ENCODE measurements around the gene XRCC5. TPM values are rescaled to one million over a fixed set of nuclear protein-coding genes. Genes with fewer than 3 reads are reported as not detected.
A peak's percentile ranks its signal among the peaks of the same experiment; 100 is the strongest.

XRCC5 gene
- total and polyA plus RNA-seq, 2 donors (not counting 1 experiment from before 2014, with no cell fraction given): 152 to 278 TPM

DNA sequence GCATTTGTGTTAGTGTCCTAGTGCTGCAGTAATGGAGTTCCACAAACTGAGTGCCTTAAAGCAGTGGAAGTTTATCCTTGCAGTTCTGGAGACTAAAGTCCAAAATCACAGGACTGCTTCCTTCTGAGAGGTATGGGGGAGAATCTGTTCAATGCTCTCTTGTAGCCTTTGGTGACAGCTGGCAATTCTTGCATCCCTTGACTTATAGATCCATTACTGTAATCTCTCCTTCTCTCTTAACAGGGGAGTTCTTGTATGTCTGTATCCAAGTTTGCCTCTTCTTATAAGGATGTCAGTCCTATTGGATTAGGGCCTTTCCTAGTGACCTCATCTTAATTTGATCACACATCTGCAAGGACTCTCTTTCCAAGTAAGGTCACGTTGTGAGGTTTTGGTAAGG, 69.9 kb downstream of the XRCC5 start:
- H3K36me3 ChIP-seq (ENCODE audit: control insufficient read depth, insufficient read depth, low read length): peaks cover 9% of the 10 kb centered on the region
- H3K9ac ChIP-seq (ENCODE audit: insufficient read depth, low read length): no peak overlapping the region
- TF ChIP-seq, protein P1, sequence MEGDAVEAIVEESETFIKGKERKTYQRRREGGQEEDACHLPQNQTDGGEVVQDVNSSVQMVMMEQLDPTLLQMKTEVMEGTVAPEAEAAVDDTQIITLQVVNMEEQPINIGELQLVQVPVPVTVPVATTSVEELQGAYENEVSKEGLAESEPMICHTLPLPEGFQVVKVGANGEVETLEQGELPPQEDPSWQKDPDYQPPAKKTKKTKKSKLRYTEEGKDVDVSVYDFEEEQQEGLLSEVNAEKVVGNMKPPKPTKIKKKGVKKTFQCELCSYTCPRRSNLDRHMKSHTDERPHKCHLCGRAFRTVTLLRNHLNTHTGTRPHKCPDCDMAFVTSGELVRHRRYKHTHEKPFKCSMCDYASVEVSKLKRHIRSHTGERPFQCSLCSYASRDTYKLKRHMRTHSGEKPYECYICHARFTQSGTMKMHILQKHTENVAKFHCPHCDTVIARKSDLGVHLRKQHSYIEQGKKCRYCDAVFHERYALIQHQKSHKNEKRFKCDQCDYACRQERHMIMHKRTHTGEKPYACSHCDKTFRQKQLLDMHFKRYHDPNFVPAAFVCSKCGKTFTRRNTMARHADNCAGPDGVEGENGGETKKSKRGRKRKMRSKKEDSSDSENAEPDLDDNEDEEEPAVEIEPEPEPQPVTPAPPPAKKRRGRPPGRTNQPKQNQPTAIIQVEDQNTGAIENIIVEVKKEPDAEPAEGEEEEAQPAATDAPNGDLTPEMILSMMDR (conservative IDR thresholded peaks at IDR 0.05 in 1 of 2, IDR thresholded peaks at IDR 0.05 in 1 of 2; ENCODE audit: low read depth in 1 of 2, low read length in 2 of 2): no peak
- no peak for TF ChIP-seq EZH2 (IDR thresholded peaks at IDR 0.05; ENCODE audit: low read length, missing control alignments)
- H3K79me2 ChIP-seq (ENCODE audit: control insufficient read depth, insufficient read depth, low read length): peaks cover 28% of the 10 kb centered on the region
- no peaks in the 10 kb centered on the region for H3K27me3 ChIP-seq (ENCODE audit: control insufficient read depth, insufficient read depth, low read length)
- H3K4me1 ChIP-seq (ENCODE audit: control insufficient read depth, extremely low read depth, insufficient read depth, low read length): no peaks in the 10 kb centered on the region
- no peak overlapping the region for H3K27ac ChIP-seq (ENCODE audit: insufficient read depth, low read length)
- H3K4me2 ChIP-seq (ENCODE audit: extremely low read depth, insufficient read depth, low read length): no peak overlapping the region
- H2AFZ ChIP-seq (ENCODE audit: low read length): no peak overlapping the region
- peak in 1 of 2 donors; percentile 51 for DNase-seq (ENCODE audit: low read depth in 2 of 2)
- no peaks in the 10 kb centered on the region for H4K20me1 ChIP-seq (ENCODE audit: control insufficient read depth, extremely low read depth, insufficient read depth, low read length)
- no peaks in the 10 kb centered on the region for H3K9me3 ChIP-seq (ENCODE audit: control insufficient read depth, insufficient read depth, low read depth, low read length)
- H3K4me3 ChIP-seq (replicated peaks in 1 of 4; ENCODE audit: control extremely low read depth in 1 of 4, insufficient read depth in 1 of 4, low read depth in 3 of 4, low read length in 4 of 4): no peak overlapping the region

DNA sequence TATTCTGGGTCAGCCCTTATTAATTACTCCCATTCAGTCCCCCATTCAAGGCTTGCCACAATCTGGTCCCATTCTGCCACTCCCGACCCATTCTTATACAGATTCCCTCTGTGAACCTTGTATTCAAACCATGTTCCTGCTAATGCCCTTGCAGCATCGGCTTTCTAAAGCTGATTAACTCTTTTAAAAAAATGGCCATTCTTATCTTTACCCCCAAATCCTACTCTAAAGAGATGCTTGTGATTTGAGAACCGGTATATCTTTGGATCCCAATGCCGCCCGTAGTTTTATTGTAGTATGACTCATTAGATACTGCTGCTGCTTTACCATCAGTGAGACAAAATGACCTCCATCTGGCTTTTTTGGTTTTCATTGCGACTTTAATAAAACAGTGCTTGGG, 72.2 kb downstream of the XRCC5 start:
- TF ChIP-seq, protein P1 (conservative IDR thresholded peaks at IDR 0.05 in 1 of 2, IDR thresholded peaks at IDR 0.05 in 1 of 2; ENCODE audit: low read depth in 1 of 2, low read length in 2 of 2): no peak
- no peak for TF ChIP-seq EZH2 (IDR thresholded peaks at IDR 0.05; ENCODE audit: low read length, missing control alignments)
- Histone ChIP-seq H3K27ac (ENCODE audit: insufficient read depth, low read length) (no peak overlapping the region), H3K79me2 (ENCODE audit: control insufficient read depth, insufficient read depth, low read length) (peaks cover 29% of the 10 kb centered on the region), H3K9ac (ENCODE audit: insufficient read depth, low read length) (no peak overlapping the region), H2AFZ (ENCODE audit: low read length) (no peak overlapping the region), H3K36me3 (ENCODE audit: control insufficient read depth, insufficient read depth, low read length) (peaks cover 5% of the 10 kb centered on the region), H3K27me3 (ENCODE audit: control insufficient read depth, insufficient read depth, low read length) (no peaks in the 10 kb centered on the region), H3K9me3 (ENCODE audit: control insufficient read depth, insufficient read depth, low read depth, low read length) (no peaks in the 10 kb centered on the region), H3K4me2 (ENCODE audit: extremely low read depth, insufficient read depth, low read length) (no peak overlapping the region), H4K20me1 (ENCODE audit: control insufficient read depth, extremely low read depth, insufficient read depth, low read length) (no peaks in the 10 kb centered on the region), H3K4me1 (ENCODE audit: control insufficient read depth, extremely low read depth, insufficient read depth, low read length) (no peaks in the 10 kb centered on the region), H3K4me3 (replicated peaks in 1 of 4; ENCODE audit: control extremely low read depth in 1 of 4, insufficient read depth in 1 of 4, low read depth in 3 of 4, low read length in 4 of 4) (no peak overlapping the region)
- DNase-seq (ENCODE audit: low read depth in 2 of 2): peak in 1 of 2 donors; percentile 33

DNA sequence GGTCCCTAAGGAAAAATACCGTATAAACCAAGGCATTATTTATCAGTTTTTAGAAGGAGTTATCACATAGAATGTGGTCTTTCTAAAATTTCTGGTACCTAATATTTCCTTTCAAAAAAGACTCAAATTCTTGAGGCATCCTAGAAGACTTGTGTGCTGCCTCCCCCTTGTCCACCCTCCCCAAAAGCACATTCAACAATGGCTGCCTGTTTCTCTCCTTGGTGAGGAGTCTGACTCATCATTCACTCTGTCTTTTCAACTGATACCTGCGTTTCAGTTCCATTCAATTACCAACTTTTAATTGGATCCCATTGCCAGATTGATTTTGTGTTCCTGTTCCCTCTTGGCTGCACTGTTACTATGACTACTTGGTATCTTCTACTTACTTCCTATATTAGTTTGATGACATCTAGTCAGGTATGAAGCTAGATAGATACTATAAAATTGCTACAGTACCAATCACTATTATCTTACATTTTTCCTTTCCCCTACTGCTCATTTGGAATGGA, 72.9 kb downstream of the XRCC5 start:
- Histone ChIP-seq H3K4me2 (ENCODE audit: extremely low read depth, insufficient read depth, low read length) (no peak overlapping the region), H3K4me1 (ENCODE audit: control insufficient read depth, extremely low read depth, insufficient read depth, low read length) (no peaks in the 10 kb centered on the region), H3K36me3 (ENCODE audit: control insufficient read depth, insufficient read depth, low read length) (peaks cover 5% of the 10 kb centered on the region), H3K79me2 (ENCODE audit: control insufficient read depth, insufficient read depth, low read length) (peaks cover 34% of the 10 kb centered on the region), H2AFZ (ENCODE audit: low read length) (no peak overlapping the region), H3K27me3 (ENCODE audit: control insufficient read depth, insufficient read depth, low read length) (no peaks in the 10 kb centered on the region), H3K27ac (ENCODE audit: insufficient read depth, low read length) (no peak overlapping the region), H3K4me3 (replicated peaks in 1 of 4; ENCODE audit: control extremely low read depth in 1 of 4, insufficient read depth in 1 of 4, low read depth in 3 of 4, low read length in 4 of 4) (no peak overlapping the region), H3K9ac (ENCODE audit: insufficient read depth, low read length) (no peak overlapping the region), H3K9me3 (ENCODE audit: control insufficient read depth, insufficient read depth, low read depth, low read length) (no peaks in the 10 kb centered on the region), H4K20me1 (ENCODE audit: control insufficient read depth, extremely low read depth, insufficient read depth, low read length) (no peaks in the 10 kb centered on the region)
- no peak for TF ChIP-seq EZH2 (IDR thresholded peaks at IDR 0.05; ENCODE audit: low read length, missing control alignments)
- TF ChIP-seq, protein P1 (conservative IDR thresholded peaks at IDR 0.05 in 1 of 2, IDR thresholded peaks at IDR 0.05 in 1 of 2; ENCODE audit: low read depth in 1 of 2, low read length in 2 of 2): no peak
- no peak for DNase-seq (ENCODE audit: low read depth in 2 of 2)
